ENCODE measurements around the gene ZPBP. TPM values are rescaled to one million over a fixed set of nuclear protein-coding genes. Genes with fewer than 3 reads are reported as not detected.

Gene ZPBP
- polyA plus RNA-seq (ENCODE audit: insufficient read length in 4 of 4): under 1 TPM; 0.19 to 0.60 (median 0.44) TPM

- DNase-seq (ENCODE audit: low read depth in 4 of 4, low spot score in 3 of 4): peak in 1 of 4 donors; percentile 33
Observed at GRCh38 chr7:50092579-50093491, at the start of gene ZPBP. Gene ZPBP (minus strand): TSS chr7:50093246. CDS start chr7:50093194, 52 bp downstream.

- no peak for DNase-seq (ENCODE audit: low read depth in 4 of 4, low spot score in 3 of 4)
Observed at GRCh38 chr7:50142425-50143017, 49.5 kb upstream of the ZPBP start.

- no peak for DNase-seq (ENCODE audit: low read depth in 4 of 4, low spot score in 3 of 4)
Observed at GRCh38 chr7:50141854-50142253, 48.8 kb upstream of the ZPBP start.

- no peak for DNase-seq (ENCODE audit: low read depth in 4 of 4, low spot score in 3 of 4)
Observed at GRCh38 chr7:50141131-50141530, 48.1 kb upstream of the ZPBP start.

- no peak for DNase-seq (ENCODE audit: low read depth in 4 of 4, low spot score in 3 of 4)
Observed at GRCh38 chr7:50140688-50141087, 47.6 kb upstream of the ZPBP start.

GRCh38 chr7:50138101-50138500 lies 45.1 kb upstream of the ZPBP start:
- DNase-seq (ENCODE audit: low read depth in 4 of 4, low spot score in 3 of 4): no peak

- no peak for DNase-seq (ENCODE audit: low read depth in 4 of 4, low spot score in 3 of 4)
Observed at GRCh38 chr7:50125766-50126165, 32.7 kb upstream of the ZPBP start.

- no peak for DNase-seq (ENCODE audit: low read depth in 4 of 4, low spot score in 3 of 4)
Observed at GRCh38 chr7:50121286-50121685, 28.2 kb upstream of the ZPBP start.

GRCh38 chr7:50119815-50120637 lies 27.0 kb upstream of the ZPBP start:
- no peak for DNase-seq (ENCODE audit: low read depth in 4 of 4, low spot score in 3 of 4)

- DNase-seq (ENCODE audit: low read depth in 4 of 4, low spot score in 3 of 4): no peak
Observed at GRCh38 chr7:50112250-50112649, 19.2 kb upstream of the ZPBP start.

GRCh38 chr7:50101873-50102272 lies 8.8 kb upstream of the ZPBP start:
- no peak for DNase-seq (ENCODE audit: low read depth in 4 of 4, low spot score in 3 of 4)

- no peak for DNase-seq (ENCODE audit: low read depth in 4 of 4, low spot score in 3 of 4)
Observed at GRCh38 chr7:50095634-50096033, 2.6 kb upstream of the ZPBP start.

GRCh38 chr7:50088463-50089129 lies 4.5 kb downstream of the ZPBP start:
- DNase-seq (ENCODE audit: low read depth in 4 of 4, low spot score in 3 of 4): no peak

- DNase-seq (ENCODE audit: low read depth in 4 of 4, low spot score in 3 of 4): no peak
Observed at GRCh38 chr7:50085344-50085743, 7.7 kb downstream of the ZPBP start.

GRCh38 chr7:50073093-50073492 lies 20.0 kb downstream of the ZPBP start:
- DNase-seq (ENCODE audit: low read depth in 4 of 4, low spot score in 3 of 4): no peak

GRCh38 chr7:50069613-50070012 lies 23.4 kb downstream of the ZPBP start:
- no peak for DNase-seq (ENCODE audit: low read depth in 4 of 4, low spot score in 3 of 4)

GRCh38 chr7:50068850-50069551 lies 24.0 kb downstream of the ZPBP start:
- DNase-seq (ENCODE audit: low read depth in 4 of 4, low spot score in 3 of 4): peak in 2 of 4 donors; percentile 58

- DNase-seq (ENCODE audit: low read depth in 4 of 4, low spot score in 3 of 4): no peak
Observed at GRCh38 chr7:50068026-50068425, 25.0 kb downstream of the ZPBP start.

- DNase-seq (ENCODE audit: low read depth in 4 of 4, low spot score in 3 of 4): no peak
Observed at GRCh38 chr7:50062951-50063350, 30.1 kb downstream of the ZPBP start.

- DNase-seq (ENCODE audit: low read depth in 4 of 4, low spot score in 3 of 4): no peak
Observed at GRCh38 chr7:50056131-50056530, 36.9 kb downstream of the ZPBP start.
